SU-DHL-6 (cell line): ENCODE data around the gene CCDC127.

Experiments
- EZH2phosphoT487 ChIP-seq: fragments of 200-600 bp; sonication (generic), shearing (Covaris generic); conservative IDR thresholded peaks from 2 replicates; pipeline ENCODE4 v1.6.1; 2018; ENCODE audit warnings: mild to moderate bottlenecking, antibody characterized with exemption, low read length, moderate library complexity, mixed read lengths
- TF ChIP-seq, protein P1 (sequence below): fragments of 200-600 bp; sonication (generic); IDR thresholded peaks from one replicate; pipeline ENCODE4 v1.5.1; 2017; ENCODE audit warnings: antibody characterized with exemption, mild to moderate bottlenecking, low read length, moderate library complexity; ENCODE audit not compliant: insufficient read depth, poor library complexity, severe bottlenecking

- TF ChIP-seq, protein P1, sequence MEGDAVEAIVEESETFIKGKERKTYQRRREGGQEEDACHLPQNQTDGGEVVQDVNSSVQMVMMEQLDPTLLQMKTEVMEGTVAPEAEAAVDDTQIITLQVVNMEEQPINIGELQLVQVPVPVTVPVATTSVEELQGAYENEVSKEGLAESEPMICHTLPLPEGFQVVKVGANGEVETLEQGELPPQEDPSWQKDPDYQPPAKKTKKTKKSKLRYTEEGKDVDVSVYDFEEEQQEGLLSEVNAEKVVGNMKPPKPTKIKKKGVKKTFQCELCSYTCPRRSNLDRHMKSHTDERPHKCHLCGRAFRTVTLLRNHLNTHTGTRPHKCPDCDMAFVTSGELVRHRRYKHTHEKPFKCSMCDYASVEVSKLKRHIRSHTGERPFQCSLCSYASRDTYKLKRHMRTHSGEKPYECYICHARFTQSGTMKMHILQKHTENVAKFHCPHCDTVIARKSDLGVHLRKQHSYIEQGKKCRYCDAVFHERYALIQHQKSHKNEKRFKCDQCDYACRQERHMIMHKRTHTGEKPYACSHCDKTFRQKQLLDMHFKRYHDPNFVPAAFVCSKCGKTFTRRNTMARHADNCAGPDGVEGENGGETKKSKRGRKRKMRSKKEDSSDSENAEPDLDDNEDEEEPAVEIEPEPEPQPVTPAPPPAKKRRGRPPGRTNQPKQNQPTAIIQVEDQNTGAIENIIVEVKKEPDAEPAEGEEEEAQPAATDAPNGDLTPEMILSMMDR, result no peak
- TF ChIP-seq EZH2phosphoT487, result no peak
Measured at GRCh38 chr5:191949-192690, 25.8 kb downstream of the CCDC127 start.
